ENCODE data around the gene CEMIP.

The CEMIP gene

DNA sequence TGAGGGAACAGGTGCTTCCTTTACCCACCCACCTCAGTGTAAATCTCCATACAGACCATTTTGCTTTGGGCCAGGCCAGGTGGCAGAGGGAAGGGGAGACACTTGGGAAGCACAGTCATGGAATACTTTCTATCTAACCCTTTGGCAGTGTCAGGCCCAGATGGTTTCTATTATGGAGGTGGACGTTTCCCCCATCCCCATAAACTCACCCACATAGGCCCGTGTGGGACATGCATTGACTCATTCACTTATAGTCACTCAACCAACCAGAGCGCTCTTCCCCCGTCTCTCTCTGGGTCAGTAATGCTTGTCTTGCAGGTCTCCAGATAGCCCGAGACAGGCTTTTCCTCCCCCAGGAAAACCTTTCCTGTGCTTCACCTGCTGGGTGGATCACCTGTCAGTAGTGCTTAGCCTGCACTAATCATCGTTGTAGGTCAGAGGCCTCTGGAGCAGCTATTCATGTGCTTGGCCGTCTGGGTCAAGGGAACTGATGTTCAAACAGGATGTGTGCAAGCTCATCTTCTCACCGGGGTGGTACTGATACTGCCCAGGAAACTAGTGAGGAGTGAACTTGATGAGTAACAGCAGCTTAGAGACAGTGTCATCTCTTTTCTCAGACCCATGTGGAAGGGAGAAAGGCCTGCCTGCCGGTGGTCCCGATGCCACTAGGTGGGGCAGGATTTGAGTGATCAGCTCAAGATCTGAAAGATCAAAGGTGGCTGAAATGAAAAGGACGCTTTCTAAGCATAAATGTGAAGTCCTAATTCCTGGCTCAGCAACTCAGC, 67.1 kb downstream of the CEMIP start:
- no peak for DNase-seq (ENCODE audit: low read depth in 2 of 2)

- DNase-seq (ENCODE audit: low read depth in 2 of 2), result no peak
Measured at GRCh38 chr15:80849308-80849707, 70.1 kb downstream of the CEMIP start.

- DNase-seq (ENCODE audit: low read depth in 2 of 2), result no peak
Measured at GRCh38 chr15:80850941-80851451, 71.8 kb downstream of the CEMIP start.

DNA sequence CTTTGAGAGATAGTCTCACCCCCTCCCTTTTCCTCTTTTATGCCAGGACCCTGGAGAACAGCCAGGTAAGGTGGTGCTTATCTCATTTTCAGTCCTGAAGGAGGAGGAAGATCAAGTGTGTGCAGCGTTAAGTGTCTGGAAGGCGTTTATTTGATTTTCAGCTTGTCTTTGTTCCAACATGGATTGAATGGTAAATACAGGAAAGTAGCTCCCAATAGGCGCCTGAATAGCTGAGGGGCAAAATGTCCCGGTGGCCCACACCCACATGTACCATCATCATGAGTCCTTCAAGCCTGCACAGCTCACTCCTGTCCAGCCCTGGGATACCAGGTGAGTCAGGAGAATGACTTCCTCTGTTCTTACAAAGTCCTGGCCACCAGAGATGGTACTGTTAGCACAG, 73.5 kb downstream of the CEMIP start:
- no peak for DNase-seq (ENCODE audit: low read depth in 2 of 2)

DNA sequence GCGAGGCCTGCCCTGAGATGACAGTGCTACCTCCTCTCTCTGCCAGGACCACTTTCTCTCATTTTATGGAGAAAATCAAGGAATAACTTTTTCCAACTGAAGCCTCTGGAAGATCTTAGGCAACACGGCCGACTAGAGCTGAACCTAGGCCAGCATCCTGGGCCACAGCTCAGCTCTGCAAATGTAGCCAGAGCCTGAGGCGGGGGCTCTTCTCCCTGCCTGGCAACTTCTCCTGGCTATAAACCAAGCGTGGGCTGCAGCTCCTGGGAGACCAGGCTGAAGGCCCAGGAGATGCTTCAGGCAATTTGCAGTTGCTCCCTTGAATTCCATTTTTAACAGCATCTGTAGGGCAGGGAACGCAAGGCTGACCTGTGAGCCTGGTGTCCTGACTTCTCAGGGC, 74.9 kb downstream of the CEMIP start:
- no peak for DNase-seq (ENCODE audit: low read depth in 2 of 2)

DNA sequence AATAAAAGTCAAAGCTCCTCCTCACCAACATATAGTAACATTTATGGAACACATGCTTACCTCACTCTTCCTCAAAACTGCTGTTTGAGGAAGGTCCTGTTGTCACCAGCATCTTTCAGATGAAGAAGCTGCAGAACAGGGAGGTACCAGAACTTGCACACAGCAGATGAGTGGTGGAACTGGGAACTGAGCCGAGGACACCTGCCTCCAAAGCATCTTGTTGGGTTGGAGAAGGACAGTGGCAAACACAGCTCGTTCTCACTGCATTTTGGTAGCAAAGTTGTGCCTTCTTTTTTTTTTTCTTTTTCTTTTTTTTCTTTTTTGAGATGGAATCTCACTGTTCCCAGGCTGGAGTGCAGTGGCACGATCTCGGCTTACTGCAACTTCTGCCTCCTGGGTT, 76.0 kb downstream of the CEMIP start:
- DNase-seq (ENCODE audit: low read depth in 2 of 2), result no peak

DNA sequence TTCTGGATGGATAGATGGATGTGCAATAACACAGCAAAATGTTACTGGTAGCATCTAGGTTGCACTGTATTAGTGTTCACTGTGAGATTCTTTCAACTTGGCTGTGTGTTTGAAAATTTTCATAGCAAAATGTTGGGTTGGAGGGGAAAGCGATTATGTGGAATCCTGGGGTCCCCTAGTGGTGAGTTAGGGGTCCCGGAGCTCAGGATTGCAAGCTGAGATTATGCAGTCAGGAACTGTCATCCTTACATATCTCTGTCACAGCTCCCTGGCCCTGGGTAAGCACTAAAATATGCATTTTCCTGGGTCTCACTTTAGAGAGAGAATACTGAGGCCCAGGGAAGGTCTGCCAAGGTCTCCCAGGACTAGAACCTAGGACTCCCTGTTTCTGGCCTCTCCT, 77.2 kb downstream of the CEMIP start:
- DNase-seq (ENCODE audit: low read depth in 2 of 2), result no peak

- DNase-seq (ENCODE audit: low read depth in 2 of 2), result no peak
Measured at GRCh38 chr15:80856809-80857377, 77.7 kb downstream of the CEMIP start.

- no peak for DNase-seq (ENCODE audit: low read depth in 2 of 2)
Measured at GRCh38 chr15:80861731-80862170, 82.6 kb downstream of the CEMIP start.

GRCh38 chr15:80864666-80865065, 85.5 kb downstream of the CEMIP start:
- no peak for DNase-seq (ENCODE audit: low read depth in 2 of 2)

GRCh38 chr15:80866936-80867335, 87.8 kb downstream of the CEMIP start:
- no peak for DNase-seq (ENCODE audit: low read depth in 2 of 2)

- DNase-seq (ENCODE audit: low read depth in 2 of 2), result no peak
Measured at GRCh38 chr15:80870366-80870765, 91.2 kb downstream of the CEMIP start.

- no peak for DNase-seq (ENCODE audit: low read depth in 2 of 2)
Measured at GRCh38 chr15:80870893-80871292, 91.7 kb downstream of the CEMIP start.

DNA sequence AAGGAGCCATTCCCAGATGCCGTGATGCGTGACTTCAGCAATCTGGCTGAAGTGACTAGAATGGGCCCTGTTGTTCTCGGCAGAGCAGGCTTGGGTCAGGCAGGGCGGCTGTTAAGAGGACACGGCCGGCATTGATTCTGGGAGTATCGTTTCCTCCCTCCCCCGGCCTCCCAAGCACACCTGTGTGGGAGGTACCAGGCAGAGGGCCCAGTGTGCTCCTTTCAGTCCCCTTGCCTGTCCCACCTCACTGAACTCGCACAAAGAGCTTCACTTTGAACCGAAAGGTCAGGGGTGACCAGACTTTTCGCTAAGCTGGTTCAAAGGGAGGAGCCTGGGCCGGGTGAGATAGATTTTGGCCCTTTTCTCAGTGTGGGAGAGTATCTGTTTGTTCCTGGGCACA, 92.7 kb downstream of the CEMIP start:
- DNase-seq (ENCODE audit: low read depth in 2 of 2), result no peak

GRCh38 chr15:80873366-80873952, 94.3 kb downstream of the CEMIP start:
- DNase-seq (ENCODE audit: low read depth in 2 of 2), result no peak

DNA sequence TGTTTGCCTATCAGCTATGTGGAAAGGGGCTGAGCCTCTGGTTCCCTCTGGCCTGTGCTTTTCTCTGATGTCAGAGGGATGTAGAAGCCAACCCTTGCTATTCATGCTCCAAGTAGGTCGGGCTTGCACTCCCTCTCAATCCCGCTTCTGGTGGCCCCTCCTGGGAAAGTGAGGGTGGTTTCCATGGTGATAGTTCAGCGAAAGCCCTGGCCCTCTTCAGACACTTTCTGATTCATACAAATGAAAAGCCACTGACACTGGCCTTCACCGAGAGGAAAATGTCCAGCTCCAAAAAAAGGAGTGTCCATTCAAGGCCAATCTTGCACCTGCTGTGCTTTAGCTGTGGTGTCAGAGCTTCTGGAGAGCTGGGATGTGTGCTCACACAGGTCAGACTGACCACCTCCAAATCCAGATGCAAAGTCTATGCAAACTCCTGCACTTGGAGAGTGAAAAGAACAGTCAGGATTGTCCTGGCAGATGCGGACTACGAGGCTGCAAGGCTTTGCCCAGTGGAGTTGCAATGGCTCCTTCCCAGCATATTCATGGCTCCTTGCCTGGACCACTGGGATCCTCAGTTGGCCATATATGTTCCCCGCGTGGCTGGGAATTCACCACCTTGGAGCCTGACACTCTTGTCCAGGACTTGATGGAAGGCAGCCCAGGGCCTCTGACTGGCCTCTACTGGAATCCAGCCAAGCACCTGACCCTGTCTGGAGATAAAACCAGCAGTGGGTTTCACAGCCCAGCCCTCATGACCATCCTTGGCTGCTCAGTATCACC, 96.6 kb downstream of the CEMIP start:
- DNase-seq (ENCODE audit: low read depth in 2 of 2), result no peak

DNA sequence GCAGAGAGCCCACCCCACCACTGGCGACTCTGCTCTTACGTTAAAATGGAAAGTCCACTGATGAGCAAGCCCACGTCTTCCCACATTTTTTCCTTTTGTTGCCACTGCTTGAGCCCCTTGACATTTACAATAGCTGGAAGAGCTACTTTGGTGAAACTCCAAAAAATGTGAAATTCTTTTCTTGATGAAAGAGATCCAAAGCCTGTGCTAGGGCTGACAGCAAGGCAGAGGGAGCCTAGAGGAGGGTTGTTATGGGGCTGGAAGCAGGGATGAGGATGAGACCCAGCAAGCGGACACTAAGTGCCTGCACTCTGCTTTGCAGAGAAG, 97.1 kb downstream of the CEMIP start:
- DNase-seq (ENCODE audit: low read depth in 2 of 2), result no peak

- DNase-seq (ENCODE audit: low read depth in 2 of 2), result no peak
Measured at GRCh38 chr15:80878242-80878866, 99.2 kb downstream of the CEMIP start.

DNA sequence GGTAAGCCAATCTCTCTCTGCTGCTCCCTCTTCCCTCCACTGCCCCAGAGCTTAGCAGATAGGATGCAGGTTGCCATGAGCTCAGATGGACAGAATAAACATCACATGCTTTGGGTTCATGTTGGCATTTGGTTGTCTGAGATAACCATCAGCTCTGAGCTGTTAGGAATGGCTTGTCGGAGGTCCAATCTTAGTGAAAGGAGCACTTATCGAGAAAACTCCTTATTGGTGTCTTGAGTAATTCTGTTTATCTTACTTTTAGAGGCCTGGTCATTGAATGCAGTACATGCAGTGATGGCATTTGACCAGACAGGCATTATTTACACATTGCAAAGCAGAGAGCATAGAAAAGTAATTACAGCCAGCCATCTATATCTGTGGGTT, 99.7 kb downstream of the CEMIP start:
- no peak for DNase-seq (ENCODE audit: low read depth in 2 of 2)

- DNase-seq (ENCODE audit: low read depth in 2 of 2), result no peak
Measured at GRCh38 chr15:80880086-80880485, 100.9 kb downstream of the CEMIP start.

- no peak for DNase-seq (ENCODE audit: low read depth in 2 of 2)
Measured at GRCh38 chr15:80883641-80884040, 104.5 kb downstream of the CEMIP start.

- no peak for DNase-seq (ENCODE audit: low read depth in 2 of 2)
Measured at GRCh38 chr15:80885016-80885579, 105.9 kb downstream of the CEMIP start.

Measured in stimulated activated CD4-positive, alpha-beta T cell treated with anti-CD3 and anti-CD28 coated beads, Interleukin-1b, Interleukin-23, amount 100 ng/mL, for 1 hour (primary cell).